Measurements from ENCODE around the gene EGLN1. TPM values are rescaled to one million over a fixed set of nuclear protein-coding genes. Genes with fewer than 3 reads are reported as not detected.
"Not testable (repeated sequence)": the region's sequence is repeated elsewhere in the genome, so short reads cannot be mapped to it uniquely, and the experiment has no call there.

EGLN1 gene
- 19.0 TPM for total RNA-seq

- no peaks in the 10 kb centered on the region for H3K9me3 ChIP-seq (ENCODE audit: low read depth, low read length)
- peaks cover 36% of the 10 kb centered on the region for H3K4me1 ChIP-seq (ENCODE audit: insufficient read depth, low read length)
- H3K27me3 ChIP-seq (ENCODE audit: insufficient read depth, low read length): peaks cover 33% of the 10 kb centered on the region
- H3K4me3 ChIP-seq (ENCODE audit: low read length): peak within 1 kb of the TSS; percentile 64
Measured at GRCh38 chr1:231421971-231422797, at the start of gene EGLN1. TSS of gene EGLN1 (minus strand) at chr1:231422287. CDS start at chr1:231421888, 399 bp downstream.

- not testable (repeated sequence) for H3K9me3 ChIP-seq (ENCODE audit: low read depth, low read length); H3K4me1 ChIP-seq (ENCODE audit: insufficient read depth, low read length); H3K4me3 ChIP-seq (ENCODE audit: low read length)
- H3K27me3 ChIP-seq (ENCODE audit: insufficient read depth, low read length): peaks cover 73% of the 10 kb centered on the region
Measured at GRCh38 chr1:231471500-231471899, 49.4 kb upstream of the EGLN1 start.

- H3K4me1 ChIP-seq (ENCODE audit: insufficient read depth, low read length); H3K4me3 ChIP-seq (ENCODE audit: low read length); H3K9me3 ChIP-seq (ENCODE audit: low read depth, low read length): not testable (repeated sequence)
- peaks cover 73% of the 10 kb centered on the region for H3K27me3 ChIP-seq (ENCODE audit: insufficient read depth, low read length)
Measured at GRCh38 chr1:231471027-231471426, 48.9 kb upstream of the EGLN1 start.

GRCh38 chr1:231467986-231468385 is 45.9 kb upstream of the EGLN1 start:
- Histone ChIP-seq H3K9me3 (ENCODE audit: low read depth, low read length) (peaks cover 4% of the 10 kb centered on the region), H3K27me3 (ENCODE audit: insufficient read depth, low read length) (peaks cover 87% of the 10 kb centered on the region), H3K4me3 (ENCODE audit: low read length) (no peak overlapping the region), H3K4me1 (ENCODE audit: insufficient read depth, low read length) (no peaks in the 10 kb centered on the region)

- peaks cover 9% of the 10 kb centered on the region for H3K4me1 ChIP-seq (ENCODE audit: insufficient read depth, low read length)
- H3K9me3 ChIP-seq (ENCODE audit: low read depth, low read length): peaks cover 4% of the 10 kb centered on the region
- no peak overlapping the region for H3K4me3 ChIP-seq (ENCODE audit: low read length)
- peaks cover 82% of the 10 kb centered on the region for H3K27me3 ChIP-seq (ENCODE audit: insufficient read depth, low read length)
Measured at GRCh38 chr1:231465051-231465450, 43.0 kb upstream of the EGLN1 start.

- Histone ChIP-seq H3K4me3 (ENCODE audit: low read length) (no peak overlapping the region), H3K27me3 (ENCODE audit: insufficient read depth, low read length) (peaks cover 81% of the 10 kb centered on the region), H3K9me3 (ENCODE audit: low read depth, low read length) (peaks cover 4% of the 10 kb centered on the region), H3K4me1 (ENCODE audit: insufficient read depth, low read length) (peaks cover 9% of the 10 kb centered on the region)
Measured at GRCh38 chr1:231463541-231463940, 41.5 kb upstream of the EGLN1 start.

GRCh38 chr1:231460614-231461013 is 38.5 kb upstream of the EGLN1 start:
- Histone ChIP-seq H3K4me1 (ENCODE audit: insufficient read depth, low read length) (peaks cover 9% of the 10 kb centered on the region), H3K4me3 (ENCODE audit: low read length) (no peak overlapping the region), H3K27me3 (ENCODE audit: insufficient read depth, low read length) (peaks cover 86% of the 10 kb centered on the region), H3K9me3 (ENCODE audit: low read depth, low read length) (peaks cover 7% of the 10 kb centered on the region)

GRCh38 chr1:231459438-231459837 is 37.4 kb upstream of the EGLN1 start:
- not testable (repeated sequence) for H3K4me1 ChIP-seq (ENCODE audit: insufficient read depth, low read length); H3K9me3 ChIP-seq (ENCODE audit: low read depth, low read length); H3K4me3 ChIP-seq (ENCODE audit: low read length)
- peaks cover 81% of the 10 kb centered on the region for H3K27me3 ChIP-seq (ENCODE audit: insufficient read depth, low read length)

GRCh38 chr1:231457956-231458355 is 35.9 kb upstream of the EGLN1 start:
- peaks cover 67% of the 10 kb centered on the region for H3K27me3 ChIP-seq (ENCODE audit: insufficient read depth, low read length)
- H3K9me3 ChIP-seq (ENCODE audit: low read depth, low read length); H3K4me3 ChIP-seq (ENCODE audit: low read length); H3K4me1 ChIP-seq (ENCODE audit: insufficient read depth, low read length): not testable (repeated sequence)

GRCh38 chr1:231454133-231454532 is 32.0 kb upstream of the EGLN1 start:
- not testable (repeated sequence) for H3K9me3 ChIP-seq (ENCODE audit: low read depth, low read length); H3K4me1 ChIP-seq (ENCODE audit: insufficient read depth, low read length); H3K4me3 ChIP-seq (ENCODE audit: low read length)
- H3K27me3 ChIP-seq (ENCODE audit: insufficient read depth, low read length): peaks cover 68% of the 10 kb centered on the region

- no peaks in the 10 kb centered on the region for H3K9me3 ChIP-seq (ENCODE audit: low read depth, low read length)
- no peaks in the 10 kb centered on the region for H3K4me1 ChIP-seq (ENCODE audit: insufficient read depth, low read length)
- H3K4me3 ChIP-seq (ENCODE audit: low read length): no peak overlapping the region
- H3K27me3 ChIP-seq (ENCODE audit: insufficient read depth, low read length): peaks cover 79% of the 10 kb centered on the region
Measured at GRCh38 chr1:231446138-231446537, 24.1 kb upstream of the EGLN1 start.

- Histone ChIP-seq H3K27me3 (ENCODE audit: insufficient read depth, low read length) (peaks cover 73% of the 10 kb centered on the region), H3K9me3 (ENCODE audit: low read depth, low read length) (no peaks in the 10 kb centered on the region), H3K4me3 (ENCODE audit: low read length) (no peak overlapping the region), H3K4me1 (ENCODE audit: insufficient read depth, low read length) (no peaks in the 10 kb centered on the region)
Measured at GRCh38 chr1:231444059-231444458, 22.0 kb upstream of the EGLN1 start.

- peaks cover 71% of the 10 kb centered on the region for H3K27me3 ChIP-seq (ENCODE audit: insufficient read depth, low read length)
- no peaks in the 10 kb centered on the region for H3K4me1 ChIP-seq (ENCODE audit: insufficient read depth, low read length)
- no peak overlapping the region for H3K4me3 ChIP-seq (ENCODE audit: low read length)
- no peaks in the 10 kb centered on the region for H3K9me3 ChIP-seq (ENCODE audit: low read depth, low read length)
Measured at GRCh38 chr1:231443363-231443762, 21.3 kb upstream of the EGLN1 start.

- H3K27me3 ChIP-seq (ENCODE audit: insufficient read depth, low read length): peaks cover 74% of the 10 kb centered on the region
- H3K4me3 ChIP-seq (ENCODE audit: low read length): no peak overlapping the region
- no peaks in the 10 kb centered on the region for H3K4me1 ChIP-seq (ENCODE audit: insufficient read depth, low read length)
- no peaks in the 10 kb centered on the region for H3K9me3 ChIP-seq (ENCODE audit: low read depth, low read length)
Measured at GRCh38 chr1:231442735-231443134, 20.6 kb upstream of the EGLN1 start.

GRCh38 chr1:231432996-231433395 is 10.9 kb upstream of the EGLN1 start:
- no peaks in the 10 kb centered on the region for H3K9me3 ChIP-seq (ENCODE audit: low read depth, low read length)
- H3K4me3 ChIP-seq (ENCODE audit: low read length): no peak overlapping the region
- H3K4me1 ChIP-seq (ENCODE audit: insufficient read depth, low read length): peaks cover 5% of the 10 kb centered on the region
- H3K27me3 ChIP-seq (ENCODE audit: insufficient read depth, low read length): peaks cover 27% of the 10 kb centered on the region

Measured in mononuclear cell (primary cell).